Mammary epithelial cell (primary cell): Measurements from ENCODE around the gene KPNB1.

Experiments
- EZH2 ChIP-seq: IDR thresholded peaks from 2 replicates; pipeline ENCODE4 v1.6.1; 2012; ENCODE audit warnings: low read length, inconsistent platforms, borderline replicate concordance
- TF ChIP-seq, protein P1 (sequence below), 2 donors: IDR thresholded peaks in 1 of 2; conservative IDR thresholded peaks in 1 of 2; 2 replicates each; pipeline ENCODE4 v1.5.1; 2011 to 2012; ENCODE audit warnings: inconsistent platforms in 2 of 2, low read length in 2 of 2, mild to moderate bottlenecking in 2 of 2, control low read depth in 1 of 2, low read depth in 1 of 2; ENCODE audit not compliant: insufficient read depth in 1 of 2; ENCODE audit errors: extremely low read depth in 1 of 2

DNA sequence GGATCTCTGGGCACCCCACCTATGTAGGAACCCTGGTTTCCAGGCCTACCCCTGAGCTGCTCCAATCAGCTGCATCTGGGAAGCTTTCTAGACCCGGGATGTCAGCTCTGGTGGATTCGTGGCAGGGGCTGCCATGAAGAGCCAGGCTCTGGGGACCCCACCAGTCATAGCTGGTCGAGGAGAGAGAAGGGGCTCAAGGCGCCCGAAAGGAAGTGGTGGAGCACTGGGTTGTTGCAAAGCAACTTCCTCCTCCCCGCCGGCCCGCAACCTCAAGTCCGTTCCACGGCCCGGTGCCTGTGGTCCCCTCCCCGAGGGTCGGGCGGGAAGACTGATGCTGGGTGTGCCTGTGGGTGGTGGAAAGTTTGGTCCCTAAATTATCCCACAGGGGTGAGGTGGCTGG, 54.4 kb downstream of the KPNB1 start:
- TF ChIP-seq, protein P1, sequence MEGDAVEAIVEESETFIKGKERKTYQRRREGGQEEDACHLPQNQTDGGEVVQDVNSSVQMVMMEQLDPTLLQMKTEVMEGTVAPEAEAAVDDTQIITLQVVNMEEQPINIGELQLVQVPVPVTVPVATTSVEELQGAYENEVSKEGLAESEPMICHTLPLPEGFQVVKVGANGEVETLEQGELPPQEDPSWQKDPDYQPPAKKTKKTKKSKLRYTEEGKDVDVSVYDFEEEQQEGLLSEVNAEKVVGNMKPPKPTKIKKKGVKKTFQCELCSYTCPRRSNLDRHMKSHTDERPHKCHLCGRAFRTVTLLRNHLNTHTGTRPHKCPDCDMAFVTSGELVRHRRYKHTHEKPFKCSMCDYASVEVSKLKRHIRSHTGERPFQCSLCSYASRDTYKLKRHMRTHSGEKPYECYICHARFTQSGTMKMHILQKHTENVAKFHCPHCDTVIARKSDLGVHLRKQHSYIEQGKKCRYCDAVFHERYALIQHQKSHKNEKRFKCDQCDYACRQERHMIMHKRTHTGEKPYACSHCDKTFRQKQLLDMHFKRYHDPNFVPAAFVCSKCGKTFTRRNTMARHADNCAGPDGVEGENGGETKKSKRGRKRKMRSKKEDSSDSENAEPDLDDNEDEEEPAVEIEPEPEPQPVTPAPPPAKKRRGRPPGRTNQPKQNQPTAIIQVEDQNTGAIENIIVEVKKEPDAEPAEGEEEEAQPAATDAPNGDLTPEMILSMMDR (conservative IDR thresholded peaks at IDR 0.05 in 1 of 2, IDR thresholded peaks at IDR 0.05 in 1 of 2; ENCODE audit: extremely low read depth in 1 of 2, insufficient read depth in 1 of 2, low read depth in 1 of 2, low read length in 2 of 2) = no peak
- TF ChIP-seq EZH2 = no peak
